GM12878 (cell line): ENCODE results near the gene STOML3.

Source experiments
- CTCF ChIP-seq, 3 experiments: IDR thresholded peaks in 2 of 3; conservative IDR thresholded peaks in 1 of 3; 2 replicates each; pipeline ENCODE4 v1.5.1; 2011; ENCODE audit warnings: low read depth in 3 of 3, low read length in 3 of 3, mild to moderate bottlenecking in 3 of 3, control low read depth in 2 of 3, moderate library complexity in 2 of 3, inconsistent platforms in 1 of 3, mixed read lengths in 1 of 3; ENCODE audit not compliant: control insufficient read depth in 2 of 3, insufficient read depth in 1 of 3; ENCODE audit errors: extremely low read depth in 1 of 3
- EZH2 ChIP-seq: IDR thresholded peaks from 2 replicates; pipeline ENCODE4 v1.6.1; 2012; ENCODE audit warnings: low read depth, mild to moderate bottlenecking, control low read depth, inconsistent platforms, low read length, borderline replicate concordance; ENCODE audit not compliant: control insufficient read depth
- JUND ChIP-seq: IDR thresholded peaks from 2 replicates; pipeline ENCODE4 v1.6.1; 2012; ENCODE audit warnings: low read depth, mild to moderate bottlenecking, low read length, improper control_type of control experiment, moderate library complexity
- MYC ChIP-seq: IDR thresholded peaks from 2 replicates; pipeline ENCODE4 v1.6.1; 2011; ENCODE audit warnings: mild to moderate bottlenecking, low read length, moderate library complexity, inconsistent platforms; ENCODE audit not compliant: insufficient read depth, insufficient replicate concordance, insufficient read length, severe bottlenecking
- POLR2A ChIP-seq: IDR thresholded peaks from 2 replicates; pipeline ENCODE4 v1.6.1; 2011; ENCODE audit warnings: low read depth, mild to moderate bottlenecking, low read length
- SMC3 ChIP-seq: IDR thresholded peaks from 2 replicates; pipeline ENCODE4 v1.6.1; 2011; ENCODE audit warnings: low read length, improper control_type of control experiment, borderline replicate concordance
- TF ChIP-seq, protein P1 (sequence below): IDR thresholded peaks from 2 replicates; pipeline ENCODE4 v1.6.1; 2011; ENCODE audit warnings: borderline replicate concordance, low read depth, mild to moderate bottlenecking, moderate library complexity, low read length; ENCODE audit not compliant: insufficient read depth, poor library complexity, severe bottlenecking

DNA sequence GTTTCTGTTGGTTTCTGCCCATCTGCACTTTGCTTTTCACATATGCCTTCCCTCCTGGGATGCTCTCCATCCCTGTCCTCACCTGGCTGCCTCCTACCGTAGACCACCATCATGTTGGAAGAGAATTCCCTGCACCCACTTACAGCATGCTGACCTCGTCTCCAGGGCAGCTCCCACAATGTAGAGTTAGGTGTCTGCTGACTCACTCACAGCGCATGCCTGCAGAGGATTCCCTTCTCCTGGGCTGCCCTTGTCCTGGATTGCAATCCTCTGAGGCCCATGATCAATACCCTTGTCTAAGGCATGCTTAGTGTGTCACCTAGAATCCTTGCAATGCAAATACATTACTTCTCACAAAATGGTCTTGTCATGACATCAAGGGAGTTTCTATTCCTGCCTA is 43.6 kb downstream of the STOML3 start:
- TF ChIP-seq SMC3 (no peak), CTCF (IDR thresholded peaks at IDR 0.05 in 2 of 3, conservative IDR thresholded peaks at IDR 0.05 in 1 of 3; ENCODE audit: control insufficient read depth in 2 of 3, extremely low read depth in 1 of 3, insufficient read depth in 1 of 3, low read depth in 3 of 3, low read length in 3 of 3) (no peak), EZH2 (no peak), MYC (no peak), JUND (no peak), POLR2A (no peak)
- TF ChIP-seq, protein P1, sequence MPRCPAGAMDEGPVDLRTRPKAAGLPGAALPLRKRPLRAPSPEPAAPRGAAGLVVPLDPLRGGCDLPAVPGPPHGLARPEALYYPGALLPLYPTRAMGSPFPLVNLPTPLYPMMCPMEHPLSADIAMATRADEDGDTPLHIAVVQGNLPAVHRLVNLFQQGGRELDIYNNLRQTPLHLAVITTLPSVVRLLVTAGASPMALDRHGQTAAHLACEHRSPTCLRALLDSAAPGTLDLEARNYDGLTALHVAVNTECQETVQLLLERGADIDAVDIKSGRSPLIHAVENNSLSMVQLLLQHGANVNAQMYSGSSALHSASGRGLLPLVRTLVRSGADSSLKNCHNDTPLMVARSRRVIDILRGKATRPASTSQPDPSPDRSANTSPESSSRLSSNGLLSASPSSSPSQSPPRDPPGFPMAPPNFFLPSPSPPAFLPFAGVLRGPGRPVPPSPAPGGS: no peak
